Activated CD8-positive, alpha-beta memory T cell treated with anti-CD3 and anti-CD28 coated beads, Interleukin-2, amount 50 U/mL, for 4 hours (primary cell): Measurements from ENCODE around the gene TAS1R2.

ENCODE experiments used
- DNase-seq: peaks from one replicate; pipeline ENCODE4 v3.0.0-alpha.2; 2020

TAS1R2 gene

DNA sequence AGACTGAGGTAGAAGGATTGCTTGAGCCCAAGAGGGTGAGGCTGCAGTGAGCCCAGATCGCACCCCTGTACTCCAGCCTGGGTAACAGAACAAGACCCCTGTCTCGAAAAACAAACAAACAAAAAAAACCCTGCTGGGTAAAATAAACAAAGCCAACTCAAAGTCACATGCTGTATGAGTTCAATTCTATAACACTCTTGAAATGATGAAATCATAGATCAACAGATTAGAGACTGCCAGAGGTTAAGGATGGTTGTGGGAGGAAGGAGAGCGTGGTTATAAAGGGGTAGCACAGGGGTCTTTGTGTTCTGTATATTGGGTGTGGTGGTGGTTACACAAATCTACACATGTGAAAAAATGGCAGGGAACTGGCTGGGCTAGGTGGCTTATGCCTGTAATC lies 62.5 kb downstream of the TAS1R2 start:
- DNase-seq, result no peak

DNA sequence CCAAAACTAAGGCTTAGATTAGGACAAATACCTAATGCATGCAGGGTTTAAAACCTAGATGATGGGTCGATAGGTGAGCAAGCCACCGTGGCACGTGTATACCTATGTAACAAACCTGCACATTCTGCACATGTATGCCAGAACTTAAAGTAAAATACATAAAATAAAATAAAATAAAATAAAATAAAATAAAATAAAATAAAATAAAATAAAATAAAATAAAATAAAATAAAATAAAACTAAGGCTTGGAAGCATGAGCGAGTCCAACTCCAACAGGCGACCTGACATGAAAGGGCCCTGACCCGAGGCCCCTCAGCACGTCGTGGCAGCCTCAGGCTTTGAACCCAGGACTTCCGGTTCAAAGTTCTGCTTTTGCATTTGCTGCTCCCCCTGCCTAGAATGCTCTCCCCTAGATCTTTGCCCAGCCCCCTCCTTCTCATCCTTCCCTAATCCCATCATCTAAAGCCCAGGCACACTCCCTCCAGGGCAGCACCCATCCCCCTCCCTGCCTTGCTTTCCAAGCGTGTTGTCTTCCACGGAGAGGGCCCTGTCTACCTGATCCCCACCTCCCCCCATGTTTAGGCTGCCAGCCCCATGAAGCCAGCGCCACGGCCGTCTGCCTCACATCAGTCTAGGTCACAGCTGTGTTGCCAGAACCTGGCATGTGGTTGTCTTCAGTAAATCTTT lies 64.3 kb downstream of the TAS1R2 start:
- DNase-seq, result no peak

DNA sequence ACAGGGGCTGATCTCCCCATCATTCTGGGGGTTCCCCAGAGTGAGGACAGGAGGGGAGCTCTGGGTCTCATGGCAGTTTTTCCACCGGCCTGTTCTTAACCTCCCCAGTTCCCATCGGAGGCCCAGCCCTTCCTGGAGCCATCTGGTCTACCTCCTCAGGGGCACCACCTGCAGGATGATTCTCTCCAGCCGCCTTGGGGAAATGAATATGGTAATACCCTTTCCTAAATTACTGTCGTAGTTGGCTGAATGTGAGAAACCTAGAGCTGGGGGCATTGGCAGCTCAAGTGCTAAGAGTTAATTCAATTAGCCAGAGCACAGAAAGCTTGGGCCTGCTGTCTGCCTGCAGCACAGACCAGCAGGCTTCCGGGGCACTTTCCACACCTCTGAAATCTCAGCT lies 64.9 kb downstream of the TAS1R2 start:
- DNase-seq, result no peak

DNA sequence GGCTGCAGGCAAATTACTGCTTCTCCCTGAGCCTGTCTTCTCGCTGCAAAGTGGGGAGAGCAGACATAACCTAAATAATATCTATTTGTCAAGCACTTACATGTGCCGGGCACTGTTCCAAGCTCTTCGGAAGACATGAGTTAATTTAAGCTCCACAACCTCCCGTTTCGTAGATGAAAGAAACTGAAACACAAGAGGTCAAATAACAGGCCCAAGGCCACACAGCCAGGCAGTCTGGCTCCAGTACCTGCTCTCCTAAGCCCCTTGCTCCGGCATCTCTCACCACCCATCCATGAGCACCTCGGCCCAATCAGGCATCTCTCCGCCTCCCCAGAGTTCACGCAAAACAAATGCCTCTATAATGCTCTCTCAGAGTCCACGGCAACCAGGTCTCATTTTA lies 65.4 kb downstream of the TAS1R2 start:
- no peak for DNase-seq

DNA sequence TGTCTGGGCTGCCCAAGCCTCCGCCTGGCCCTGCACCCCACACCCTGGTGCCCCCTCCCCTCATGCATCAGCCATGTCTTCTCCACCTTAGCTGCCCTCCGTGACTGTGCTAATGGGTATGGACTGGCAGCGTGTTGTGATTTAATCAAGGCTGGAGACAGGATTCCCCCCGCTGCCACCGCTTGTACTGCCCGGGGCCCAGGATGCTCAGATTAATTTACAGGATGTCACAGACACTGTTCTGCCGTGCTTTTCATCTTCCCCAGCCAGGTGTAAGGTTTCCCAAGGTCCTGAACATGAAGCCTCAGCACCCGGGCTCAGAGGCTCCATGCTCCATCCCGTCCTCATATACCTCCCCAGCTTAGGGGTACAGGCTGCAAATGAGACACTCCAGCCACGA lies 66.3 kb downstream of the TAS1R2 start:
- DNase-seq, result no peak

DNA sequence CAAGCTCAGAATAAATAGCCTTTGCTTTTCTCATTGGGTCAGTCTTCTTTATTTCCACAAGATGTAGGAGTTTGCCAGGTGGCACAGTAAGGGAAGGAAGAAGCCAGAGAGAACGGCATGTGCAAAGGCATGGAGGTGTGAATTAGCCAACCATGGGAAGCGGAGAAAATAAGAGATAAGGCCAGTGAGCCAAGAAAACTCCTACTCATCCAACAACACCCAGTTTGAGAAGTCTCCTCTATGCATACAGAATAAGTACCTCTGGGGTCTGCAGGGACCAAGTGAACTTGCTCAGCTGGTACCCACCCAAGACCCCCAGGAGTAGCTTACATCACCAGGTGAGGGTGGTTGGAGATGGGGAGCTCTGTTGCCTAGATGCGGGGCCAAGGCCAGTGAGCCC lies 66.7 kb downstream of the TAS1R2 start:
- no peak for DNase-seq
